ENCODE data around the gene DARS2. TPM values are rescaled to one million over a fixed set of nuclear protein-coding genes. Genes with fewer than 3 reads are reported as not detected.

Gene DARS2
- polyA plus RNA-seq, 1 donor = 23.6 TPM

- Histone ChIP-seq H3K36me3 (ENCODE audit: control insufficient read depth, insufficient read depth, low read length) (peaks cover 17% of the 10 kb centered on the region), H3K27ac (ENCODE audit: low read length) (no peak overlapping the region), H3K4me1 (ENCODE audit: control insufficient read depth, insufficient read depth, low read length) (no peaks in the 10 kb centered on the region), H3K4me3 (ENCODE audit: low read length) (no peak overlapping the region), H3K9me3 (ENCODE audit: control insufficient read depth, low read depth, low read length) (no peaks in the 10 kb centered on the region), H3K27me3 (ENCODE audit: control insufficient read depth, insufficient read depth, low read length) (no peaks in the 10 kb centered on the region)
- no peak for DNase-seq
- 83% methylated on average over 1 of the region's 4 CpGs for WGBS (ENCODE audit: insufficient coverage, low lambda C conversion rate)
Measured at GRCh38 chr1:173886746-173887611, 62.5 kb downstream of the DARS2 start.

DNA sequence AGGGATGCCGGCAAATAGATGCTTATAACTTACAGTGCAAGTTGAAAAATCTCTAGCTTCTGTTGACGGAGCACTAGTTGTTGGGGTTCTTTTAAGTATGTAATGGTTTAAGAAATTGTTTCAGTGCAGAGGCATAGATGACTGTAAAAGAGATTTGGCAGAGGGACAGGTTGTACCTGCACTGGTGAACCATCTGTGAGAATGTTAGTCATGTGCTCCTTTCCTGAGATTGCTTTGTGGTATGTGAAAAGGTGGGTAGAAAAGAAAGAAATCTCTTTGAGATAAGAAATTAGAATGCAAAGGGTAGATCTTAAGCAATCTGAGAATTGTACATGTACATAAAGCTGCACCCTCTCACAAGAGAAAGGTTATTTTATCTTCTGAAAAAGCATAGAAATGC, 63.2 kb downstream of the DARS2 start:
- Histone ChIP-seq H3K27me3 (ENCODE audit: control insufficient read depth, insufficient read depth, low read length) (no peaks in the 10 kb centered on the region), H3K4me3 (ENCODE audit: low read length) (no peak overlapping the region), H3K4me1 (ENCODE audit: control insufficient read depth, insufficient read depth, low read length) (no peaks in the 10 kb centered on the region), H3K36me3 (ENCODE audit: control insufficient read depth, insufficient read depth, low read length) (peaks cover 17% of the 10 kb centered on the region), H3K9me3 (ENCODE audit: control insufficient read depth, low read depth, low read length) (no peaks in the 10 kb centered on the region), H3K27ac (ENCODE audit: low read length) (no peak overlapping the region)
- whole genome bisulfite sequencing (ENCODE audit: insufficient coverage, low lambda C conversion rate) = 100% methylated on average over 2 of the region's 2 CpGs
- no peak for DNase-seq

DNA sequence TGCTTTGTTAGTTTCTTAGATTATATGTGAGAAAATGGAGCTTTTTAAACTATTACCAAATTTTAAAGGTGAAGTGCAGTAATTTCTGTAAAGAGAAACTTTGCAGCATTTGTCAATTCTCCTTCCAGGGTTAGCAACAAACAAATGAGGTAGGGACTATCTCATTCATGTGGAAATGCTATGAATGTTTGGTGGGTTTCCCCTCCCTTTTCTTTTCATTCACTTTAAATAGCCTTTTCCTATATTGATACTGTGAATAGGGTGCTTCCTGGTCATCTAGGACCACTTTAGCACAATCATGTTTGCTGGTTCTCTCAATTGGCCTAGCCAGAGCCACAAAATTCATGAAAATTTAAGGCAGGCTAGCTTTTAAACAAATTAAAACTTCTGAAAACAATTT, 64.3 kb downstream of the DARS2 start:
- no peaks in the 10 kb centered on the region for H3K9me3 ChIP-seq (ENCODE audit: control insufficient read depth, low read depth, low read length)
- H3K4me3 ChIP-seq (ENCODE audit: low read length) = no peak overlapping the region
- no peak for DNase-seq
- peaks cover 17% of the 10 kb centered on the region for H3K36me3 ChIP-seq (ENCODE audit: control insufficient read depth, insufficient read depth, low read length)
- H3K27ac ChIP-seq (ENCODE audit: low read length) = no peak overlapping the region
- no peaks in the 10 kb centered on the region for H3K27me3 ChIP-seq (ENCODE audit: control insufficient read depth, insufficient read depth, low read length)
- no peaks in the 10 kb centered on the region for H3K4me1 ChIP-seq (ENCODE audit: control insufficient read depth, insufficient read depth, low read length)

DNA sequence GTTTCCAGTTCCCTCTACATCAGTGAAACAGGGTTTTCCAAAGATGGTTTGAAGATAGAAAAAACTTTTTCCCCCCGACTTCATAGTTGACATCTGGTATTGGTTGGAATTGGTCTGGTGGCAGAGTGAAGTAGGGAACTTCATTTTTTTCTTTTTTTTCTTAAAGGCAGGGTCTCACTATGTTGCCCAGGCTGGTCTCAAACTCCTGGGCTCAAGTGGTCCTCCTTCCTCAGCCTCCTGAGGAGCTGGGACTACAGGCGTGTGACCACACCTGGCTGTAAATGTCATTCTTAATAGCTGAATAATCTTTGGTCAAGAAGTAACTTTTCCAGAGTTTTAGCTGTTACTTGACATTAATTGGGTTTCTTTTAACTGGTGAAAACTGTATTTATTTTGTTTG, 65.4 kb downstream of the DARS2 start:
- no CpG with 5 or more reads among the region's 2 CpGs for WGBS (ENCODE audit: insufficient coverage, low lambda C conversion rate)
- Histone ChIP-seq H3K9me3 (ENCODE audit: control insufficient read depth, low read depth, low read length) (no peaks in the 10 kb centered on the region), H3K27me3 (ENCODE audit: control insufficient read depth, insufficient read depth, low read length) (no peaks in the 10 kb centered on the region), H3K4me1 (ENCODE audit: control insufficient read depth, insufficient read depth, low read length) (no peaks in the 10 kb centered on the region), H3K4me3 (ENCODE audit: low read length) (no peak overlapping the region), H3K36me3 (ENCODE audit: control insufficient read depth, insufficient read depth, low read length) (peaks cover 17% of the 10 kb centered on the region), H3K27ac (ENCODE audit: low read length) (no peak overlapping the region)
- DNase-seq = no peak

DNA sequence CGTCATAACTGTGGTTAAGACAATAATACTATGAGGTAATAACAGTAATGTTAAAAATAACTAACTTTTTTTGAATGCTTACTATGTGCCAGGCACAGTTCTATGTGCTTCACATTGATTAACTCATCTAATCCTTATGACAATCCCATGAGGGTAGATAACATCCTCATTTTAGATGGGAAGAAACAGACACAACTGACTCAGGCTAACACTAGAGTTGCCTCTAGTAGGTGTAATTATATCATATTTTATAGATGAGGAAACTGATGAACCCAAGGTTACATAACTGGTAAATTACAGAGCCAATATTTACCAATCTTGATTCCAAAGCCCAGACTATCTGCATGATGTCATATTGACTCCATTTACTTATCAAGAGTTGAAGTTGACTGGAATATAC, 69.1 kb downstream of the DARS2 start:
- DNase-seq = no peak
- Histone ChIP-seq H3K9me3 (ENCODE audit: control insufficient read depth, low read depth, low read length) (no peaks in the 10 kb centered on the region), H3K4me1 (ENCODE audit: control insufficient read depth, insufficient read depth, low read length) (no peaks in the 10 kb centered on the region), H3K4me3 (ENCODE audit: low read length) (no peak overlapping the region), H3K36me3 (ENCODE audit: control insufficient read depth, insufficient read depth, low read length) (peaks cover 2% of the 10 kb centered on the region), H3K27ac (ENCODE audit: low read length) (no peak overlapping the region), H3K27me3 (ENCODE audit: control insufficient read depth, insufficient read depth, low read length) (no peaks in the 10 kb centered on the region)
- 100% methylated on average over 1 of the region's 1 CpG for WGBS (ENCODE audit: insufficient coverage, low lambda C conversion rate)

GRCh38 chr1:173894189-173894588, 69.7 kb downstream of the DARS2 start:
- no peaks in the 10 kb centered on the region for H3K9me3 ChIP-seq (ENCODE audit: control insufficient read depth, low read depth, low read length)
- H3K4me1 ChIP-seq (ENCODE audit: control insufficient read depth, insufficient read depth, low read length) = no peaks in the 10 kb centered on the region
- peaks cover 2% of the 10 kb centered on the region for H3K36me3 ChIP-seq (ENCODE audit: control insufficient read depth, insufficient read depth, low read length)
- H3K27ac ChIP-seq (ENCODE audit: low read length) = no peak overlapping the region
- H3K4me3 ChIP-seq (ENCODE audit: low read length) = no peak overlapping the region
- no CpG with 5 or more reads among the region's 3 CpGs for WGBS (ENCODE audit: insufficient coverage, low lambda C conversion rate)
- DNase-seq = no peak
- H3K27me3 ChIP-seq (ENCODE audit: control insufficient read depth, insufficient read depth, low read length) = no peaks in the 10 kb centered on the region

DNA sequence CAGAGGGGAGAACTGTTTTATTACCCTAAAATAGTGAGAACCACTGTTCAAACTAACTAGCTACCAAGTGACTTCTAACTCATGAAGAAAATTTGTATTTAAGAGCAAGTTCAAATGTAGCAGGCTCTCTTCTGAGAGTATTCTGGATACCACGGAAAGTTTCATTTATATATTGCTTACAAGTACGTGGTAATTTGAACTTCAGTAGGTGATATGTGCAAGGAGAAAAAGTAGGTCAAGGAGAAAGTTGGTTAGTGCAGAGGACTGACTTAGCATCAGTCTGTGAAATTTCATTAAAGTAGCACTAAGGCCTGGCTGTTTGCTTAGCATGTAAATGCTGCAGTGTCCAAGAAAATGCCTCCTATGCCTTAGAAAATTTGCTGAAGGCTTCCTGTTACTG, 76.0 kb downstream of the DARS2 start:
- Histone ChIP-seq H3K4me3 (ENCODE audit: low read length) (no peak overlapping the region), H3K27me3 (ENCODE audit: control insufficient read depth, insufficient read depth, low read length) (no peaks in the 10 kb centered on the region), H3K36me3 (ENCODE audit: control insufficient read depth, insufficient read depth, low read length) (no peaks in the 10 kb centered on the region), H3K27ac (ENCODE audit: low read length) (no peak overlapping the region), H3K9me3 (ENCODE audit: control insufficient read depth, low read depth, low read length) (no peaks in the 10 kb centered on the region), H3K4me1 (ENCODE audit: control insufficient read depth, insufficient read depth, low read length) (no peaks in the 10 kb centered on the region)
- 100% methylated on average over 2 of the region's 2 CpGs for WGBS (ENCODE audit: insufficient coverage, low lambda C conversion rate)
- DNase-seq = no peak

DNA sequence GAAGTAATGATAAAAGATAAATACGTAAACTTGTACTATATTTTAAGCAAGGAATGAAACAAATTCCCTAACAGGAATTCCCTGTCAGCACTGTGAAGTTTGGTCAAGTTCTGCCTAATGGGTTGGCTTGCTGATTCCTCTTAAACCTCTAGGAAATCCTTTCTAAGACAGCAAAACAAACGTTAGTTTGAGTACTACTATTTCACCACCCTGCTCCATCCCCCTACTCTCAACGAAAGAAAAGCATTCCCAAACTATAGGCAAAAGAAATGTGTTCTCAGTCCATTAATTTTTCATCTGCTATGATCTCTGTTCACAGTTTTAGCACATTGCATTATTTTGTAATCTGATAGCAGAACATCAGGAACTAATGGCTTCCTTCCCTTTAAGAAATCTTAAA, 76.5 kb downstream of the DARS2 start:
- H3K36me3 ChIP-seq (ENCODE audit: control insufficient read depth, insufficient read depth, low read length) = no peaks in the 10 kb centered on the region
- no CpG with 5 or more reads among the region's 3 CpGs for WGBS (ENCODE audit: insufficient coverage, low lambda C conversion rate)
- H3K9me3 ChIP-seq (ENCODE audit: control insufficient read depth, low read depth, low read length) = no peaks in the 10 kb centered on the region

DNA sequence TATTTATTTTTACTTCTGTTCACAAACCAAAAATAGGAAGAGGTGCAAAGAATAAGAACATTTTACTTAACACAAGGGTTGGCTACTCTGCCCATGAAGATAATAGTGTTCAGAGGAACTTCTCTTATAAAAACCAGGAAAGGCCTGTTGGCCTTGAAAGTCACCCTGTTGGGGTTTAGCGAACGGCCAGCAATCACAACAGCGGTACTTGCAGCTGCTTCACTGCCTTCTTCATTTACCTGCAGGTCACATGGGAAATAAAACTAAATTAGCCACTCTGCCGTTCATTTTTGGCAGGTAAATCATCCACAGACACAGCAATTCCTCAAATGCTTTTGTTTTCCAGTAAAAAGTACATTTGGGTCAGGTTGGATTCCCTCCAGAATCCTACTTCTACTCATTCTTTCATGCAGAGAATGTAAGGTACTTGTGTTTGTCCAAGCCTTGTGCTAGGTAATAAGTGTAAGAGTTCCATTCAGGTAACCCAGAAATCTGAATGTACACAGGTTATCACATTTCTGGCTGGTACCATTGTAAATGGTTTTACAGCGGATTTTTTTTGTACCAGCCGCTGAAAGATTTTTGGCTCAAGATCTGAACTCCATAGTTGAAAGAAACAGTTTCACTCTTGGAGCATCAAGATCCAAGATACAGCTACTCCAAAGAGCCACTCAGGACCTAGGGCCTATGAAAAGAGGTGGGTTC, 79.5 kb downstream of the DARS2 start:
- Histone ChIP-seq H3K27me3 (ENCODE audit: control insufficient read depth, insufficient read depth, low read length) (no peaks in the 10 kb centered on the region), H3K27ac (ENCODE audit: low read length) (no peak overlapping the region), H3K9me3 (ENCODE audit: control insufficient read depth, low read depth, low read length) (no peaks in the 10 kb centered on the region), H3K36me3 (ENCODE audit: control insufficient read depth, insufficient read depth, low read length) (no peaks in the 10 kb centered on the region), H3K4me3 (ENCODE audit: low read length) (no peak overlapping the region), H3K4me1 (ENCODE audit: control insufficient read depth, insufficient read depth, low read length) (no peaks in the 10 kb centered on the region)
- no peak for DNase-seq
- WGBS (ENCODE audit: insufficient coverage, low lambda C conversion rate) = 90% methylated on average over 2 of the region's 6 CpGs

More for the DNA sequence above, 76.5 kb downstream of the DARS2 start:
- DNase-seq = no peak
- Histone ChIP-seq H3K27ac (ENCODE audit: low read length) (no peak overlapping the region), H3K4me1 (ENCODE audit: control insufficient read depth, insufficient read depth, low read length) (no peaks in the 10 kb centered on the region), H3K4me3 (ENCODE audit: low read length) (no peak overlapping the region), H3K27me3 (ENCODE audit: control insufficient read depth, insufficient read depth, low read length) (no peaks in the 10 kb centered on the region)

Data from large intestine (tissue), 3 donors.